IPS-15b (cell line): Measurements from ENCODE around the gene KRT76.

ENCODE experiments used
- H3K27me3 ChIP-seq: one replicate; pipeline ENCODE4 v1.6.1; 2013; ENCODE audit warnings: low read length; ENCODE audit not compliant: control insufficient read depth, insufficient read depth
- H3K36me3 ChIP-seq: one replicate; pipeline ENCODE4 v1.6.1; 2013; ENCODE audit warnings: low read length; ENCODE audit not compliant: control insufficient read depth, insufficient read depth
- H3K4me1 ChIP-seq: one replicate; pipeline ENCODE4 v1.6.1; 2013; ENCODE audit warnings: mild to moderate bottlenecking, low read length; ENCODE audit not compliant: control insufficient read depth, insufficient read depth
- H3K4me3 ChIP-seq: one replicate; pipeline ENCODE4 v1.5.1; 2013; ENCODE audit warnings: low read depth, low read length
- H3K9ac ChIP-seq: one replicate; pipeline ENCODE4 v1.6.1; 2013; ENCODE audit warnings: low read depth, mild to moderate bottlenecking, low read length
- H3K9me3 ChIP-seq: one replicate; pipeline ENCODE4 v1.6.1; 2013; ENCODE audit warnings: mild to moderate bottlenecking, low read length; ENCODE audit not compliant: control insufficient read depth, insufficient read depth

KRT76 gene

GRCh38 chr12:52782502-52782901, 5.4 kb upstream of the KRT76 start:
- H3K9ac ChIP-seq: no peak overlapping the region
- no peaks in the 10 kb centered on the region for H3K9me3 ChIP-seq
- no peaks in the 10 kb centered on the region for H3K4me1 ChIP-seq
- no peaks in the 10 kb centered on the region for H3K27me3 ChIP-seq
- H3K4me3 ChIP-seq: no peak overlapping the region
- H3K36me3 ChIP-seq: no peaks in the 10 kb centered on the region

- no peak overlapping the region for H3K4me3 ChIP-seq
- H3K27me3 ChIP-seq: no peaks in the 10 kb centered on the region
- H3K36me3 ChIP-seq: no peaks in the 10 kb centered on the region
- no peaks in the 10 kb centered on the region for H3K9me3 ChIP-seq
- no peaks in the 10 kb centered on the region for H3K4me1 ChIP-seq
- H3K9ac ChIP-seq: no peak overlapping the region
Observed at GRCh38 chr12:52781399-52782082, 4.4 kb upstream of the KRT76 start.

- no peaks in the 10 kb centered on the region for H3K9me3 ChIP-seq
- H3K9ac ChIP-seq: no peak overlapping the region
- no peak overlapping the region for H3K4me3 ChIP-seq
- H3K4me1 ChIP-seq: no peaks in the 10 kb centered on the region
- H3K36me3 ChIP-seq: no peaks in the 10 kb centered on the region
- H3K27me3 ChIP-seq: no peaks in the 10 kb centered on the region
Observed at GRCh38 chr12:52779914-52780313, 2.8 kb upstream of the KRT76 start.

- no peaks in the 10 kb centered on the region for H3K27me3 ChIP-seq
- H3K4me1 ChIP-seq: no peaks in the 10 kb centered on the region
- no peaks in the 10 kb centered on the region for H3K9me3 ChIP-seq
- H3K36me3 ChIP-seq: no peaks in the 10 kb centered on the region
- H3K9ac ChIP-seq: no peak overlapping the region
- H3K4me3 ChIP-seq: no peak overlapping the region
Observed at GRCh38 chr12:52778833-52779232, 1.7 kb upstream of the KRT76 start.

- Histone ChIP-seq H3K36me3 (no peaks in the 10 kb centered on the region), H3K4me1 (no peaks in the 10 kb centered on the region), H3K4me3 (no peak overlapping the region), H3K9ac (no peak overlapping the region), H3K27me3 (no peaks in the 10 kb centered on the region), H3K9me3 (no peaks in the 10 kb centered on the region)
Observed at GRCh38 chr12:52777566-52777965, 421 bp upstream of the KRT76 start.

- Histone ChIP-seq H3K27me3 (no peaks in the 10 kb centered on the region), H3K4me3 (no peak overlapping the region), H3K9me3 (no peaks in the 10 kb centered on the region), H3K9ac (no peak overlapping the region), H3K36me3 (no peaks in the 10 kb centered on the region), H3K4me1 (no peaks in the 10 kb centered on the region)
Observed at GRCh38 chr12:52776435-52776834, 710 bp downstream of the KRT76 start.

GRCh38 chr12:52774629-52775250, 2.4 kb downstream of the KRT76 start:
- Histone ChIP-seq H3K9me3 (no peaks in the 10 kb centered on the region), H3K4me1 (no peaks in the 10 kb centered on the region), H3K36me3 (no peaks in the 10 kb centered on the region), H3K9ac (no peak overlapping the region), H3K4me3 (no peak overlapping the region), H3K27me3 (no peaks in the 10 kb centered on the region)

- Histone ChIP-seq H3K36me3 (no peaks in the 10 kb centered on the region), H3K27me3 (no peaks in the 10 kb centered on the region), H3K9me3 (no peaks in the 10 kb centered on the region), H3K4me3 (no peak overlapping the region), H3K9ac (no peak overlapping the region), H3K4me1 (no peaks in the 10 kb centered on the region)
Observed at GRCh38 chr12:52772772-52773171, 4.4 kb downstream of the KRT76 start.

GRCh38 chr12:52772188-52772587, 5.0 kb downstream of the KRT76 start:
- H3K4me1 ChIP-seq: no peaks in the 10 kb centered on the region
- no peak overlapping the region for H3K4me3 ChIP-seq
- no peak overlapping the region for H3K9ac ChIP-seq
- no peaks in the 10 kb centered on the region for H3K9me3 ChIP-seq
- H3K27me3 ChIP-seq: no peaks in the 10 kb centered on the region
- H3K36me3 ChIP-seq: no peaks in the 10 kb centered on the region

GRCh38 chr12:52771505-52771904, 5.6 kb downstream of the KRT76 start:
- Histone ChIP-seq H3K9me3 (no peaks in the 10 kb centered on the region), H3K36me3 (no peaks in the 10 kb centered on the region), H3K4me1 (no peaks in the 10 kb centered on the region), H3K9ac (no peak overlapping the region), H3K27me3 (no peaks in the 10 kb centered on the region), H3K4me3 (no peak overlapping the region)

GRCh38 chr12:52771088-52771487, 6.1 kb downstream of the KRT76 start:
- no peak overlapping the region for H3K9ac ChIP-seq
- no peaks in the 10 kb centered on the region for H3K27me3 ChIP-seq
- no peaks in the 10 kb centered on the region for H3K9me3 ChIP-seq
- no peaks in the 10 kb centered on the region for H3K4me1 ChIP-seq
- H3K36me3 ChIP-seq: no peaks in the 10 kb centered on the region
- H3K4me3 ChIP-seq: no peak overlapping the region

GRCh38 chr12:52769946-52770345, 7.2 kb downstream of the KRT76 start:
- Histone ChIP-seq H3K4me3 (no peak overlapping the region), H3K9ac (no peak overlapping the region), H3K9me3 (no peaks in the 10 kb centered on the region), H3K36me3 (no peaks in the 10 kb centered on the region), H3K4me1 (no peaks in the 10 kb centered on the region), H3K27me3 (no peaks in the 10 kb centered on the region)
